GM19238 (cell line): ENCODE data around the gene FCHO2.
"Not testable (repeated sequence)": the region's sequence is repeated elsewhere in the genome, so short reads cannot be mapped to it uniquely, and the experiment has no call there.

Experiments used
- DNase-seq: peaks from one replicate; pipeline ENCODE4 v3.0.0; 2011; ENCODE audit warnings: low spot score; ENCODE audit not compliant: insufficient read length

The FCHO2 gene

GRCh38 chr5:72955768-72956323 is at the start of gene FCHO2:
TSS of gene FCHO2 (plus strand) at chr5:72956041. CDS start at chr5:72956097, 56 bp downstream.
- peak; percentile 91 for DNase-seq

- DNase-seq, result no peak
These were observed 49.0 kb upstream of the FCHO2 start for GRCh38 chr5:72906806-72907205.

- no peak for DNase-seq
These were observed 47.2 kb upstream of the FCHO2 start for GRCh38 chr5:72908664-72909063.

- DNase-seq, result no peak
These were observed 38.5 kb upstream of the FCHO2 start for GRCh38 chr5:72917371-72917776.

GRCh38 chr5:72920690-72921502 is 34.9 kb upstream of the FCHO2 start:
- no peak for DNase-seq

GRCh38 chr5:72921886-72922285 is 34.0 kb upstream of the FCHO2 start:
- DNase-seq, result no peak

GRCh38 chr5:72922422-72922821 is 33.4 kb upstream of the FCHO2 start:
- no peak for DNase-seq

GRCh38 chr5:72925336-72926010 is 30.4 kb upstream of the FCHO2 start:
- no peak for DNase-seq

GRCh38 chr5:72932686-72933085 is 23.2 kb upstream of the FCHO2 start:
- DNase-seq, result not testable (repeated sequence)

GRCh38 chr5:72934953-72935725 is 20.7 kb upstream of the FCHO2 start:
- not testable (repeated sequence) for DNase-seq

GRCh38 chr5:72936893-72937292 is 18.9 kb upstream of the FCHO2 start:
- no peak for DNase-seq

- DNase-seq, result no peak
These were observed 18.3 kb upstream of the FCHO2 start for GRCh38 chr5:72937517-72938061.

GRCh38 chr5:72938206-72938605 is 17.6 kb upstream of the FCHO2 start:
- DNase-seq, result no peak

GRCh38 chr5:72940082-72940481 is 15.8 kb upstream of the FCHO2 start:
- no peak for DNase-seq

- DNase-seq, result no peak
These were observed 12.5 kb upstream of the FCHO2 start for GRCh38 chr5:72943307-72943706.

- DNase-seq, result no peak
These were observed 8.3 kb upstream of the FCHO2 start for GRCh38 chr5:72947498-72947897.

GRCh38 chr5:72949481-72949880 is 6.4 kb upstream of the FCHO2 start:
- DNase-seq, result no peak

- DNase-seq, result no peak
These were observed 4.0 kb upstream of the FCHO2 start for GRCh38 chr5:72951671-72952468.

GRCh38 chr5:72954389-72954788 is 1.5 kb upstream of the FCHO2 start:
- no peak for DNase-seq

GRCh38 chr5:72955143-72955767 is 586 bp upstream of the FCHO2 start:
- no peak for DNase-seq
